ENCODE data around the gene EEF1G. TPM values are rescaled to one million over a fixed set of nuclear protein-coding genes. Genes with fewer than 3 reads are reported as not detected.

Gene EEF1G
- total RNA-seq, 1 experiment from 2014 or later, result 1,855 TPM

GRCh38 chr11:62601122-62601371 is 27.4 kb upstream of the EEF1G start:
- intact Hi-C loops (cut with micrococcal nuclease), result no loop called here
- TF ChIP-seq, protein P1, sequence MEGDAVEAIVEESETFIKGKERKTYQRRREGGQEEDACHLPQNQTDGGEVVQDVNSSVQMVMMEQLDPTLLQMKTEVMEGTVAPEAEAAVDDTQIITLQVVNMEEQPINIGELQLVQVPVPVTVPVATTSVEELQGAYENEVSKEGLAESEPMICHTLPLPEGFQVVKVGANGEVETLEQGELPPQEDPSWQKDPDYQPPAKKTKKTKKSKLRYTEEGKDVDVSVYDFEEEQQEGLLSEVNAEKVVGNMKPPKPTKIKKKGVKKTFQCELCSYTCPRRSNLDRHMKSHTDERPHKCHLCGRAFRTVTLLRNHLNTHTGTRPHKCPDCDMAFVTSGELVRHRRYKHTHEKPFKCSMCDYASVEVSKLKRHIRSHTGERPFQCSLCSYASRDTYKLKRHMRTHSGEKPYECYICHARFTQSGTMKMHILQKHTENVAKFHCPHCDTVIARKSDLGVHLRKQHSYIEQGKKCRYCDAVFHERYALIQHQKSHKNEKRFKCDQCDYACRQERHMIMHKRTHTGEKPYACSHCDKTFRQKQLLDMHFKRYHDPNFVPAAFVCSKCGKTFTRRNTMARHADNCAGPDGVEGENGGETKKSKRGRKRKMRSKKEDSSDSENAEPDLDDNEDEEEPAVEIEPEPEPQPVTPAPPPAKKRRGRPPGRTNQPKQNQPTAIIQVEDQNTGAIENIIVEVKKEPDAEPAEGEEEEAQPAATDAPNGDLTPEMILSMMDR (IDR thresholded peaks at IDR 0.05; ENCODE audit: unreplicated experiment), result no peak
- Mint-ChIP-seq H3K4me1 (ENCODE audit: insufficient read depth, unreplicated experiment) (peaks cover 38% of the 10 kb centered on the region), H3K9me3 (ENCODE audit: unreplicated experiment) (no peaks in the 10 kb centered on the region), H3K27ac (ENCODE audit: low read depth, unreplicated experiment) (peak overlapping the region; percentile 96), H3K36me3 (ENCODE audit: insufficient read depth, unreplicated experiment) (peaks cover 71% of the 10 kb centered on the region), H3K4me3 (ENCODE audit: unreplicated experiment) (peak overlapping the region; percentile 86), H3K27me3 (ENCODE audit: insufficient read depth, unreplicated experiment) (no peaks in the 10 kb centered on the region)
- POLR2A ChIA-PET, result interaction anchor here (0.6 to 5.2 kb wide), 25 partner anchors 10 to 255 kb away, joined by 3 to 152 read pairs (median 11); partner anchors contain the start of genes AHNAK, B3GAT3, C11orf98 and CSKMT
- DNase-seq (ENCODE audit: unreplicated experiment), result peak; percentile 31
- CTCF ChIA-PET, result interaction anchor here (0.8 to 1.5 kb wide), 2 partner anchors 11 kb away, joined by 3 to 4 read pairs; no protein-coding TSS in a partner anchor
- no TSS peak for BruUV-seq (replicated peaks)

DNA sequence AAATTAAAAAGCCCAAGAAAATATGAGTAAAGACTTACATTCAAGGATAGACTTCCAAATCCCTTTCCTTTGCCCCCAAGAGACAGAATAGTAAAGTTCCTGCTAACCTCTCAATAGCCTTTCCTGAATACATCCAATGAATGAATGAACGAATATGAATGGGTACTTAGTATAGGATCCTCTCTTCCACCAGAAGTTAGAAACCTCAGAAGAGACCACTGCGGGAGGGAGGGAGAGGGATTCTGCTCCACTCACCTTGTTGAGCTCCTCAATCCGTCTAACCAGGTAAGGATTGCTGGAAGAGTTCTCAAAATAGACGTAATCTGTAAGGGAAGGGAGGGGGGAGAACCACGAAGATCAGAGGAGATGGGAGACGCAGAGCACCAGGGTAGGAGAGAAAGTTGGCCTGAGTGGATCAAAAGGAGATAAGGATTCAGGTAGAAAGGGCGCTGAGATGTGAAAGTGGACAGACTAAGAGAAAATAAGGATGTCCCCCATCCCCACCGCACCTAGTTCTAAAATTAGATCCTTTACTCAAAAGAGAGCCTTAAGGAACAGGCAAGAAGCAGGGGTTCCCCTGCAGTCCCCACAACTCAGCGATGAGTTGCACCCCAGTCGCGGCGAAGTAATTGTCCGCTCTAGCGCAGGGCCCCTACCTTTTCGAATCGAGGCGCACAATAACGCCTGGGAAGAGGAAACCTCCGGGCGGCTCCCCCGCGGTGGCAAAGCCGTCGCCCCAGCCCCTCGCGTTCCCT is 26.9 kb upstream of the EEF1G start:
- DNase-seq (ENCODE audit: unreplicated experiment), result peak; percentile 11
- Mint-ChIP-seq H3K4me1 (ENCODE audit: insufficient read depth, unreplicated experiment) (peaks cover 38% of the 10 kb centered on the region), H3K27me3 (ENCODE audit: insufficient read depth, unreplicated experiment) (no peaks in the 10 kb centered on the region), H3K9me3 (ENCODE audit: unreplicated experiment) (no peaks in the 10 kb centered on the region), H3K36me3 (ENCODE audit: insufficient read depth, unreplicated experiment) (peaks cover 71% of the 10 kb centered on the region), H3K27ac (ENCODE audit: low read depth, unreplicated experiment) (peak overlapping the region; percentile 96), H3K4me3 (ENCODE audit: unreplicated experiment) (peak overlapping the region; percentile 86)
- TF ChIP-seq, protein P1 (IDR thresholded peaks at IDR 0.05; ENCODE audit: unreplicated experiment), result no peak
- BruUV-seq (replicated peaks), result TSS peak; percentile 95
- ChIA-PET CTCF (interaction anchor here (0.7 to 1.5 kb wide), 5 partner anchors 11 to 54 kb away, joined by 3 to 4 read pairs (median 3); partner anchors contain the start of genes EML3, GANAB and ROM1), POLR2A (interaction anchor here (0.6 to 5.2 kb wide), 27 partner anchors 10 to 256 kb away, joined by 3 to 152 read pairs (median 8); partner anchors contain the start of genes AHNAK, B3GAT3, C11orf98 and CSKMT)
- intact Hi-C loops (cut with micrococcal nuclease), result no loop called here

DNA sequence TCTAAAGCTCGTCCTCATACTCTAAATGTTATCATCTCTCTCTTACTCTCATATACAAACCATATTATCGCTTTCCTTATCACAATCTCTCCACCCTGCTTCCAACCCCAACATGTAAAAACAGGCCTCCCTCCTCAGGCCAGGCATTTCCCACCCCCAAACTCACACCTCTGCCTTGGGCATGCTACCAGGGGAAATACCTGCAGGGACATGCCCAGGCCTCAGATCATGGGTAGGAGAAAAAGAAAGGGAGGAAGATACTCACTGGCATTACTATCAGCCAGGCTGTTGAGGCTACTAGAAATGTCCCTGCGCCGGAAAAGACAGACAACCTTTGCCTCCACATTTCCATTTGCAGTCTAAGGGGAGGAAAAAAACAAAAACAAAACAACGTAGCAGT is 26.2 kb upstream of the EEF1G start:
- CTCF ChIA-PET, result interaction anchor here (0.6 to 1.5 kb wide), 7 partner anchors 12 to 262 kb away, joined by 3 to 4 read pairs (median 3); partner anchors contain the start of genes EML3, GANAB and ROM1
- peak; percentile 82 for DNase-seq (ENCODE audit: unreplicated experiment)

More for the DNA sequence above, 26.2 kb upstream of the EEF1G start:
- Mint-ChIP-seq H3K4me3 (ENCODE audit: unreplicated experiment) (peak overlapping the region; percentile 86), H3K27ac (ENCODE audit: low read depth, unreplicated experiment) (peak overlapping the region; percentile 96), H3K27me3 (ENCODE audit: insufficient read depth, unreplicated experiment) (no peaks in the 10 kb centered on the region), H3K9me3 (ENCODE audit: unreplicated experiment) (no peaks in the 10 kb centered on the region), H3K36me3 (ENCODE audit: insufficient read depth, unreplicated experiment) (peaks cover 71% of the 10 kb centered on the region), H3K4me1 (ENCODE audit: insufficient read depth, unreplicated experiment) (peaks cover 38% of the 10 kb centered on the region)
- intact Hi-C loops (cut with micrococcal nuclease), result no loop called here
- BruUV-seq (replicated peaks), result TSS peak; percentile 39
- TF ChIP-seq, protein P1 (IDR thresholded peaks at IDR 0.05; ENCODE audit: unreplicated experiment), result no peak
- POLR2A ChIA-PET, result interaction anchor here (0.6 to 5.2 kb wide), 30 partner anchors 9 to 1896 kb away, joined by 3 to 152 read pairs (median 6); partner anchors contain the start of genes AHNAK, B3GAT3, C11orf98 and CSKMT
